ENCODE data around the gene AASDH. TPM values are rescaled to one million over a fixed set of nuclear protein-coding genes. Genes with fewer than 3 reads are reported as not detected.

AASDH gene
- total RNA-seq, 1 experiment from 2014 or later, result 8.5 TPM

DNA sequence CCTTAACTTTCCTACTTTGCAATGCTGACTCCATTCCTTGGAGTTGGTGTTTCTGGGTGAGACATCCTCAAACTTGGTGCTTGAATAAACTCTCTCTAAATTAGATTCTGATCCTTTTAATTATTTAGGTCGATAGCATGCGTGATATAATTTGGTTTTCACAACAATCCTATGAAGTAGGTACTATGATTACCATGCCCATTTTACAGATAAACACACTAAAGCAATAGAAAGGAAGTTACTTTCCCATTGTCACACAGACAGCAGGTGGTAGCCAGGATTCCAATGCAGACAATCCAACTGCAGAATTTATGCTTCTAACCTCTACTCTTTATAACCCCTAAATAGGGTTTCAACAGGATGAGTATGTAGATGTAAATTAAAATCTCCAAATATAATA is 21.7 kb upstream of the AASDH start:
- Mint-ChIP-seq H3K27ac (ENCODE audit: unreplicated experiment) (no peak overlapping the region), H3K27me3 (ENCODE audit: unreplicated experiment) (no peaks in the 10 kb centered on the region)
- CTCF ChIA-PET, result no interaction called here

GRCh38 chr4:56406151-56406550 is 18.9 kb upstream of the AASDH start:
- CTCF ChIA-PET, result no interaction called here
- Mint-ChIP-seq H3K4me1 (ENCODE audit: low read depth, unreplicated experiment) (no peaks in the 10 kb centered on the region), H3K4me3 (ENCODE audit: low read depth, unreplicated experiment) (no peak overlapping the region), H3K9me3 (ENCODE audit: low read depth, unreplicated experiment) (no peaks in the 10 kb centered on the region), H3K36me3 (ENCODE audit: insufficient read depth, unreplicated experiment) (peaks cover 12% of the 10 kb centered on the region), H3K27ac (ENCODE audit: unreplicated experiment) (no peak overlapping the region), H3K27me3 (ENCODE audit: unreplicated experiment) (no peaks in the 10 kb centered on the region)
- no TSS peak for BruUV-seq (replicated peaks)
- no peak for TF ChIP-seq CTCF (IDR thresholded peaks at IDR 0.05; ENCODE audit: unreplicated experiment)
- no peak for DNase-seq
- intact Hi-C loops (cut with micrococcal nuclease; ENCODE audit: unreplicated experiment), result no loop called here

More for the DNA sequence above, 21.7 kb upstream of the AASDH start:
- peaks cover 12% of the 10 kb centered on the region for H3K36me3 Mint-ChIP-seq (ENCODE audit: insufficient read depth, unreplicated experiment)
- no peak for DNase-seq
- intact Hi-C loops (cut with micrococcal nuclease; ENCODE audit: unreplicated experiment), result no loop called here
- no peaks in the 10 kb centered on the region for H3K9me3 Mint-ChIP-seq (ENCODE audit: low read depth, unreplicated experiment)
- H3K4me1 Mint-ChIP-seq (ENCODE audit: low read depth, unreplicated experiment), result peaks cover 13% of the 10 kb centered on the region
- no peak for TF ChIP-seq CTCF (IDR thresholded peaks at IDR 0.05; ENCODE audit: unreplicated experiment)
- no TSS peak for BruUV-seq (replicated peaks)
- H3K4me3 Mint-ChIP-seq (ENCODE audit: low read depth, unreplicated experiment), result no peak overlapping the region

GRCh38 chr4:56405016-56405415 is 17.7 kb upstream of the AASDH start:
- peaks cover 5% of the 10 kb centered on the region for H3K36me3 Mint-ChIP-seq (ENCODE audit: insufficient read depth, unreplicated experiment)
- no TSS peak for BruUV-seq (replicated peaks)
- CTCF ChIA-PET, result no interaction called here
- H3K9me3 Mint-ChIP-seq (ENCODE audit: low read depth, unreplicated experiment), result no peaks in the 10 kb centered on the region
- no peak for DNase-seq
- no peak overlapping the region for H3K4me3 Mint-ChIP-seq (ENCODE audit: low read depth, unreplicated experiment)
- H3K27ac Mint-ChIP-seq (ENCODE audit: unreplicated experiment), result no peak overlapping the region
- intact Hi-C loops (cut with micrococcal nuclease; ENCODE audit: unreplicated experiment), result no loop called here
- H3K27me3 Mint-ChIP-seq (ENCODE audit: unreplicated experiment), result no peaks in the 10 kb centered on the region
- no peak for TF ChIP-seq CTCF (IDR thresholded peaks at IDR 0.05; ENCODE audit: unreplicated experiment)
- H3K4me1 Mint-ChIP-seq (ENCODE audit: low read depth, unreplicated experiment), result no peaks in the 10 kb centered on the region

DNA sequence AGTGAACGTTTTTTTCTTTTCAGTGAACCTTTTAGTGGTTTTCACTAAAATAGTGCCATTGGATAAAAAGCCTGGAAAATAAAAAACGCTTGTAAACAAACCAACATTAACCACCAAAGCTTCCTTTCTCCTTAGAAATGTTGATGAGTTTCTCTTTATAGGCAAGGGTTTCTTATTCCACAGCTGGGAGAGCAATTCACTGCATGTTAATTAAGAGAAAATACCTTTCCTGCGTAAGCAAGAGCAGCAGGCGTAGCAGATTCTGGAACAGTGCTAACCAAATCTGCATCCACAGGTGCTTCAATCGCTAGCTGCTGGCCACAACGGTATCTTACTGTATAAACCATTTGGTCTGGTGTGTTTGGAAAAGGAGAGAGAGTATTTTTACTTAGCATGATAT is 13.3 kb upstream of the AASDH start:
- intact Hi-C loops (cut with micrococcal nuclease; ENCODE audit: unreplicated experiment), result no loop called here
- Mint-ChIP-seq H3K4me3 (ENCODE audit: low read depth, unreplicated experiment) (no peak overlapping the region), H3K27ac (ENCODE audit: unreplicated experiment) (no peak overlapping the region), H3K9me3 (ENCODE audit: low read depth, unreplicated experiment) (no peaks in the 10 kb centered on the region), H3K27me3 (ENCODE audit: unreplicated experiment) (no peaks in the 10 kb centered on the region), H3K36me3 (ENCODE audit: insufficient read depth, unreplicated experiment) (no peaks in the 10 kb centered on the region), H3K4me1 (ENCODE audit: low read depth, unreplicated experiment) (no peaks in the 10 kb centered on the region)
- BruUV-seq (replicated peaks), result no TSS peak
- TF ChIP-seq CTCF (IDR thresholded peaks at IDR 0.05; ENCODE audit: unreplicated experiment), result no peak
- DNase-seq, result no peak
- CTCF ChIA-PET, result no interaction called here

- Mint-ChIP-seq H3K27ac (ENCODE audit: unreplicated experiment) (no peak overlapping the region), H3K4me3 (ENCODE audit: low read depth, unreplicated experiment) (no peak overlapping the region), H3K27me3 (ENCODE audit: unreplicated experiment) (no peaks in the 10 kb centered on the region), H3K9me3 (ENCODE audit: low read depth, unreplicated experiment) (no peaks in the 10 kb centered on the region), H3K36me3 (ENCODE audit: insufficient read depth, unreplicated experiment) (peaks cover 27% of the 10 kb centered on the region), H3K4me1 (ENCODE audit: low read depth, unreplicated experiment) (peaks cover 30% of the 10 kb centered on the region)
- CTCF ChIA-PET, result no interaction called here
- BruUV-seq (replicated peaks), result no TSS peak
- DNase-seq, result no peak
- intact Hi-C loops (cut with micrococcal nuclease; ENCODE audit: unreplicated experiment), result no loop called here
- no peak for TF ChIP-seq CTCF (IDR thresholded peaks at IDR 0.05; ENCODE audit: unreplicated experiment)
Observed at GRCh38 chr4:56391270-56391669, 4.0 kb upstream of the AASDH start.

Measured in Calu3 (cell line).